ENCODE results near the gene RASL11A.
"Not testable (repeated sequence)": the region's sequence is repeated elsewhere in the genome, so short reads cannot be mapped to it uniquely, and the experiment has no call there.

The RASL11A gene

GRCh38 chr13:27300406-27300805 is 29.8 kb downstream of the RASL11A start:
- not testable (repeated sequence) for DNase-seq (ENCODE audit: low read depth in 2 of 3, low spot score in 1 of 3)

GRCh38 chr13:27300941-27301586 is 30.4 kb downstream of the RASL11A start:
- DNase-seq (ENCODE audit: low read depth in 2 of 3, low spot score in 1 of 3), result no peak

- DNase-seq (ENCODE audit: low read depth in 2 of 3, low spot score in 1 of 3), result no peak
Observed at GRCh38 chr13:27302643-27303262, 32.1 kb downstream of the RASL11A start.

- no peak for DNase-seq (ENCODE audit: low read depth in 2 of 3, low spot score in 1 of 3)
Observed at GRCh38 chr13:27304099-27304498, 33.5 kb downstream of the RASL11A start.

GRCh38 chr13:27304611-27305010 is 34.0 kb downstream of the RASL11A start:
- no peak for DNase-seq (ENCODE audit: low read depth in 2 of 3, low spot score in 1 of 3)

- no peak for DNase-seq (ENCODE audit: low read depth in 2 of 3, low spot score in 1 of 3)
Observed at GRCh38 chr13:27306364-27306763, 35.7 kb downstream of the RASL11A start.

GRCh38 chr13:27308941-27309340 is 38.3 kb downstream of the RASL11A start:
- no peak for DNase-seq (ENCODE audit: low read depth in 2 of 3, low spot score in 1 of 3)

GRCh38 chr13:27309401-27309958 is 38.9 kb downstream of the RASL11A start:
- DNase-seq (ENCODE audit: low read depth in 2 of 3, low spot score in 1 of 3), result no peak

GRCh38 chr13:27309967-27310598 is 39.5 kb downstream of the RASL11A start:
- DNase-seq (ENCODE audit: low read depth in 2 of 3, low spot score in 1 of 3), result no peak

- no peak for DNase-seq (ENCODE audit: low read depth in 2 of 3, low spot score in 1 of 3)
Observed at GRCh38 chr13:27310946-27311345, 40.3 kb downstream of the RASL11A start.

- DNase-seq (ENCODE audit: low read depth in 2 of 3, low spot score in 1 of 3), result no peak
Observed at GRCh38 chr13:27311518-27312210, 41.0 kb downstream of the RASL11A start.

- DNase-seq (ENCODE audit: low read depth in 2 of 3, low spot score in 1 of 3), result no peak
Observed at GRCh38 chr13:27313770-27314169, 43.1 kb downstream of the RASL11A start.

- no peak for DNase-seq (ENCODE audit: low read depth in 2 of 3, low spot score in 1 of 3)
Observed at GRCh38 chr13:27319404-27319803, 48.8 kb downstream of the RASL11A start.

GRCh38 chr13:27321468-27322431 is 51.1 kb downstream of the RASL11A start:
- DNase-seq (ENCODE audit: low read depth in 2 of 3, low spot score in 1 of 3), result no peak

GRCh38 chr13:27322443-27322842 is 51.8 kb downstream of the RASL11A start:
- not testable (repeated sequence) for DNase-seq (ENCODE audit: low read depth in 2 of 3, low spot score in 1 of 3)
